ENCODE results near the gene FRS2. TPM values are rescaled to one million over a fixed set of nuclear protein-coding genes. Genes with fewer than 3 reads are reported as not detected.

The FRS2 gene
- total RNA-seq, 1 donor from 2014 or later = 31.4 TPM

DNA sequence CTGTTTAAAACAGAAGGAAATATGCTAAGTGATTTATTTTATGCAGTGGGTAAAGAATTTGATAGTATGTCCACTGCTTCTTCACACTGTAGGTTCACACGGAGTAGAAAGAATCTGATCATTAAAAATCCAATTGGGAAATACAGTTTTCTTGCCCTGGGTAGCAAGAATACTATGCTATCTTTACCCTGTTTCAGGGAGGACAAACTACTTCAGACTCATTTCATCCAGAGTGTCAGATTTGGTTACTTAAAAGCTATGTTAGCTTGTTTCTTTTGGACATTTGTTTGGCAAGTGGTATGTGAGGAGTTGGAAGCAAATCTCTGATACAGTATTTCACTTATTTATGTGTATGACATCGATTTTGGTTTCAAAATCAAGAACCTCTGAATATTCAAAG is 4.3 kb downstream of the FRS2 start:
- TF ChIP-seq, protein P1, sequence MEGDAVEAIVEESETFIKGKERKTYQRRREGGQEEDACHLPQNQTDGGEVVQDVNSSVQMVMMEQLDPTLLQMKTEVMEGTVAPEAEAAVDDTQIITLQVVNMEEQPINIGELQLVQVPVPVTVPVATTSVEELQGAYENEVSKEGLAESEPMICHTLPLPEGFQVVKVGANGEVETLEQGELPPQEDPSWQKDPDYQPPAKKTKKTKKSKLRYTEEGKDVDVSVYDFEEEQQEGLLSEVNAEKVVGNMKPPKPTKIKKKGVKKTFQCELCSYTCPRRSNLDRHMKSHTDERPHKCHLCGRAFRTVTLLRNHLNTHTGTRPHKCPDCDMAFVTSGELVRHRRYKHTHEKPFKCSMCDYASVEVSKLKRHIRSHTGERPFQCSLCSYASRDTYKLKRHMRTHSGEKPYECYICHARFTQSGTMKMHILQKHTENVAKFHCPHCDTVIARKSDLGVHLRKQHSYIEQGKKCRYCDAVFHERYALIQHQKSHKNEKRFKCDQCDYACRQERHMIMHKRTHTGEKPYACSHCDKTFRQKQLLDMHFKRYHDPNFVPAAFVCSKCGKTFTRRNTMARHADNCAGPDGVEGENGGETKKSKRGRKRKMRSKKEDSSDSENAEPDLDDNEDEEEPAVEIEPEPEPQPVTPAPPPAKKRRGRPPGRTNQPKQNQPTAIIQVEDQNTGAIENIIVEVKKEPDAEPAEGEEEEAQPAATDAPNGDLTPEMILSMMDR (conservative IDR thresholded peaks at IDR 0.05) = no peak
- DNase-seq (ENCODE audit: low read depth, low spot score) = no peak
- Mint-ChIP-seq H3K4me3 (peak overlapping the region; percentile 10), H3K4me1 (peaks cover 70% of the 10 kb centered on the region), H3K9me3 (no peaks in the 10 kb centered on the region), H3K27me3 (ENCODE audit: low read depth) (no peaks in the 10 kb centered on the region), H3K27ac (ENCODE audit: unreplicated experiment) (no peak overlapping the region), H3K36me3 (ENCODE audit: low read depth) (no peaks in the 10 kb centered on the region)

DNA sequence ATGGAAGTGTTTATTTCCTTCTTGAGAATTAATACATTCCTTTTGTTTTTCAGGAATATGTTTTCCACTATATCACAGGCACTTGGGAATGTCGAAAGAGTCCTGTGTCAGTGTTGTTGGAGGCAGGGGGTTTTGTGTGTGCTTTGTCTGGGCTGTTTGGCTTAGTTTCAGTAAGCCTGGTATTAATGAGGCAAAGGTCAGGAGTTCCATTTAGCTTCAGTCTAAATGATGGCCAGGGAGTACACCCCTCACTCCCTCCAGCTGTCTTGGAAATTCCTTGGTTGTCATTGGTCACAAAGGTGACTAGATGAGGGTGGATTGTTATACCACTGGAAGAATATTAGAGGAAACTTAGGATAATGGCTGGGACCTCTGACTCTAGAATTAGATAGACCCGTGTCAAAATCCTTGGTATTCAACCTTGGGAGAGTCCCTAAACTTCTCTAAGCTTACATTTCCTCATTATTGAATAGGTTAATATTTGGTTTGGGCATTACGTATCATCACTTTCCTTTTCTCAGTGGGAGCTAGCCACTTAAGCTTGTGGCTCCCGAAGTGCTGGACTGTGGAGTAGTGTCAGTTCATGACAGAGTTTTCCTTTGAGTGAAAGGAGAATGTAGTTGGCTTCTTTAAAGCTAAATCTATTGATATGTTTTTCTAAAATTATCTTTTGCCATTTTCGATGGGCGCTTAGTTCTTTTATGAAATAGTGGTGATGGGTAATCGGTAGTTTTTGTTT is 5.2 kb downstream of the FRS2 start:
- Mint-ChIP-seq H3K4me3 (peak overlapping the region; percentile 61), H3K27ac (ENCODE audit: unreplicated experiment) (peak overlapping the region; percentile 1), H3K4me1 (peaks cover 70% of the 10 kb centered on the region), H3K27me3 (ENCODE audit: low read depth) (no peaks in the 10 kb centered on the region), H3K36me3 (ENCODE audit: low read depth) (peaks cover 4% of the 10 kb centered on the region), H3K9me3 (no peaks in the 10 kb centered on the region)
- DNase-seq (ENCODE audit: low read depth, low spot score) = no peak
- TF ChIP-seq, protein P1 (conservative IDR thresholded peaks at IDR 0.05) = no peak

DNA sequence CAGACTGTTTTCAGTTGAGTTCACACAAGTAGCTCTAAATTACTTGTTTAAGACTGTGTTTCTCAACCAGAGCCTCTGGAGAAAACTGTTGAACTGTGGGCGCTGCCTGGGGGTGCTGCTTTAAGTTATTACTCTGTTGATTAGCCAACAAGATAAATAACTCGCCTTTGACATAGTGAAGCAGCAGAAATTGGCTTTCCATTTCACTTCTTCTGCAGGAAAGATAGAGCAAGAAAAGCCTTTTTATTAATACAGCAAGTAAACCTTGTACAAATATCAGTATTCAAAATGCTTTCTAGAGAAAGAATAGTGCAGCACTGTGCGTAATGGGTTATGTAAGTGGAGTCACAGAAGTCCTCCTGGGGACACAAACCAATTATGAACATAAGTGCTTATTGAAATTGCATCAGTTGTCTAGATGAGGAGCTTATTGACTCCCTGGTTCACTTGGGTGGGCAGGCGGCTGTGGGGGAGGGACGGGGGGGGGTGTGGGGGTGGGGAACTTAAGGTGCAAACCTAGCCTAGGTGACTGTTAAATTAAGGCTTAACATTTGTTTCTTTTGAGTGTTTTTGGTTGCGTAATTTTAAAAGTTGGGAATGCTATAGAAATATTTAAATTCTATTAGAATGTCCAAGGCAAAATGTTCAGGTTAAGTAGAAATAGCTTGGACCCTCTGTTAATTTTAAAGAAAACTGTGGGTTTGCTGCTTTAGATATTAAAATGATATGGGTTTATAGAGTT is 6.3 kb downstream of the FRS2 start:
- Mint-ChIP-seq H3K36me3 (ENCODE audit: low read depth) (peaks cover 4% of the 10 kb centered on the region), H3K4me3 (no peak overlapping the region), H3K9me3 (no peaks in the 10 kb centered on the region), H3K4me1 (peaks cover 64% of the 10 kb centered on the region), H3K27ac (ENCODE audit: unreplicated experiment) (no peak overlapping the region), H3K27me3 (ENCODE audit: low read depth) (no peaks in the 10 kb centered on the region)
- no peak for DNase-seq (ENCODE audit: low read depth, low spot score)
- TF ChIP-seq, protein P1 (conservative IDR thresholded peaks at IDR 0.05) = no peak

DNA sequence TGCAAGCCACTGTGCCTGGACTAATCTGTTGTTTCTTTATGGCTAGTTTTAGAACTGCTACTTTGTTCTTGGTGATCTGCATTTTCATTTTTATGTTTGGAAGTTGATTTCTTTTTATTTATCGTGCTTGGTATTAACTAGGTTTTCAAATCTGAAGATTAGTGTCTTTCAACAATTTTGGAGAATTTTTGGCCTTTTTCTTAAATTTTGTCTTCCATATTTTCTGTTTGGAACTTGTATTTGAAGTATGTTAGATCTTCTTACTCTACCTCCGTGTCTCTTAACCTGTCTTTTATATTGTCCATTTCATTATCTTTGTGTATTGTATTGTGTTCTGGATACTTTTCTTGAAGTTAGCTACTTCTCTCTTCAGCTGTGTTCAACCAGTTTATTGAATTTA is 9.5 kb downstream of the FRS2 start:
- Mint-ChIP-seq H3K4me3 (no peak overlapping the region), H3K27me3 (ENCODE audit: low read depth) (no peaks in the 10 kb centered on the region), H3K27ac (ENCODE audit: unreplicated experiment) (no peak overlapping the region), H3K9me3 (no peaks in the 10 kb centered on the region), H3K4me1 (peaks cover 52% of the 10 kb centered on the region), H3K36me3 (ENCODE audit: low read depth) (peaks cover 4% of the 10 kb centered on the region)
- no peak for DNase-seq (ENCODE audit: low read depth, low spot score)
- TF ChIP-seq, protein P1 (conservative IDR thresholded peaks at IDR 0.05) = no peak

DNA sequence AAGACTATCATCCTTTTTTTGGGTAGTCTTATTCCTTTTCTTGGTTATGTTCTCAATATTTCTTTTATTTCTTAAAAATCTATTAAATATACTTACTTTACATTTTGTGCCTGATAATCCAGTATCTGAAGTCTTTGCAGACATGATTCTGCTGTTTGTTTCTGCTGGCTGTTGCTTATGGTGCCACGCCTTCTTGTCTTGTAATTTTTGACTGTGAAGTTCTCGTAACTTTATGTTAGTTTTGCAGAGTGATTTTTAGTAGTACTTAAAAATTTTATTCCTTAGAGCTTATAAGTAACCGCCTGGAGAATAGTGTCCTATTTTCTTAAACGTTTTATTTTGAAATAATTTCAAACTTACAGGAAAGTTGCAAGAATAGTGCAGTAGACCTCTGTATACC is 10.5 kb downstream of the FRS2 start:
- no peaks in the 10 kb centered on the region for H3K27me3 Mint-ChIP-seq (ENCODE audit: low read depth)
- no peak overlapping the region for H3K4me3 Mint-ChIP-seq
- H3K4me1 Mint-ChIP-seq = peaks cover 41% of the 10 kb centered on the region
- no peak for DNase-seq (ENCODE audit: low read depth, low spot score)
- TF ChIP-seq, protein P1 (conservative IDR thresholded peaks at IDR 0.05) = no peak
- no peak overlapping the region for H3K27ac Mint-ChIP-seq (ENCODE audit: unreplicated experiment)
- no peaks in the 10 kb centered on the region for H3K9me3 Mint-ChIP-seq
- H3K36me3 Mint-ChIP-seq (ENCODE audit: low read depth) = peaks cover 4% of the 10 kb centered on the region
